Neutrophil (primary cell): ENCODE measurements around the gene PLXNA1.

Experiments used
- H3K27ac ChIP-seq: fragments of 200-600 bp; sonication (generic); 2 replicates; pipeline ENCODE4 v1.5.1; 2016; ENCODE audit warnings: mild to moderate bottlenecking, moderate library complexity
- H3K27me3 ChIP-seq: fragments of 200-600 bp; sonication (generic); 2 replicates; pipeline ENCODE4 v1.6.0; 2016; ENCODE audit warnings: mild to moderate bottlenecking
- H3K36me3 ChIP-seq: fragments of 200-600 bp; sonication (generic); 2 replicates; pipeline ENCODE4 v1.5.1; 2017
- H3K4me1 ChIP-seq, 2 experiments: fragments of 200-600 bp in 1 of 2; sonication (generic) in 1 of 2; 1 replicate in 1 of 2; 2 replicates in 1 of 2; pipeline versions ENCODE4 v1.5.1 to v1.6.1; 2013 to 2016; ENCODE audit warnings: low read depth in 1 of 2, low read length in 1 of 2, mild to moderate bottlenecking in 1 of 2, moderate library complexity in 1 of 2; ENCODE audit not compliant: control insufficient read depth in 1 of 2, insufficient read depth in 1 of 2
- H3K4me3 ChIP-seq, 2 experiments: fragments of 200-600 bp in 1 of 2; sonication (generic) in 1 of 2; 1 replicate in 1 of 2; 2 replicates in 1 of 2; pipeline ENCODE4 v1.5.1; 2013 to 2016; ENCODE audit warnings: low read depth in 1 of 2, low read length in 1 of 2, mild to moderate bottlenecking in 1 of 2, moderate library complexity in 1 of 2
- H3K9me3 ChIP-seq: fragments of 200-600 bp; sonication (generic); 2 replicates; pipeline ENCODE4 v1.5.1; 2016
- TF ChIP-seq, protein P1 (sequence below): fragments of 200-600 bp; sonication (generic); IDR thresholded peaks from 2 replicates; pipeline ENCODE4 v1.5.1; 2016; ENCODE audit warnings: antibody characterized with exemption

The PLXNA1 gene

DNA sequence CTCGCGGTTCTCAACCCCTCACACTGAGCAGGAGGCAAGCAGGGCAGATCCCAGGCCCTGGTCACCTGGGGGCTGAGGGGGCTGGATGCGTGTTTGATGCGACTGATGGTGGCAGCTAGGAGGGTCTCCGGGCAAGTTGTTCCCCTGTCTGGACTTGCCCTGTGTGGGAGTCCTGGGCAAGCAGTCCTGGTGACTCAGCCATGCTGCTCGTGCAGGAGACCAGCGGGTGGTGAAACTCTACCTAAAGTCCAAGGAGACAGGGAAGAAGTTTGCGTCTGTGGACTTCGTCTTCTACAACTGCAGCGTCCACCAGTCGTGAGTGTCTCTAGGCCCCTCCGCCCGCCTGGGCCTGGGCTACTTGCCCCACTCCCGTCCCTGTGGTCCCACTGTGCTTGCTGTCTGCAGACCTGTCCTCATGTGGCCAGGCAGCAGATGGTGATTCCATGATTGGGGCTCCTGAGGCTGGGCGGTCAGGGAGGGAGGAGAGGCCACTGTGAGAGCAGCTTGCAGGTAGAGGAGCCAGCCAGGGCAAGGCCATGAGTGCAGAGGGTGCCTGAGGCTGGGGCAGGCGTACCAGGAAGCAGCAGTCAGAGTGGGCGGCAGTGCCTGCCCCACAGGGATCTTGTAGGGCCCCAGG is 23.1 kb downstream of the PLXNA1 start:
- H3K4me1 ChIP-seq = no peaks in the 10 kb centered on the region
- H3K9me3 ChIP-seq = no peaks in the 10 kb centered on the region
- no peaks in the 10 kb centered on the region for H3K27me3 ChIP-seq
- H3K27ac ChIP-seq = no peak overlapping the region
- H3K36me3 ChIP-seq = no peaks in the 10 kb centered on the region
- TF ChIP-seq, protein P1, sequence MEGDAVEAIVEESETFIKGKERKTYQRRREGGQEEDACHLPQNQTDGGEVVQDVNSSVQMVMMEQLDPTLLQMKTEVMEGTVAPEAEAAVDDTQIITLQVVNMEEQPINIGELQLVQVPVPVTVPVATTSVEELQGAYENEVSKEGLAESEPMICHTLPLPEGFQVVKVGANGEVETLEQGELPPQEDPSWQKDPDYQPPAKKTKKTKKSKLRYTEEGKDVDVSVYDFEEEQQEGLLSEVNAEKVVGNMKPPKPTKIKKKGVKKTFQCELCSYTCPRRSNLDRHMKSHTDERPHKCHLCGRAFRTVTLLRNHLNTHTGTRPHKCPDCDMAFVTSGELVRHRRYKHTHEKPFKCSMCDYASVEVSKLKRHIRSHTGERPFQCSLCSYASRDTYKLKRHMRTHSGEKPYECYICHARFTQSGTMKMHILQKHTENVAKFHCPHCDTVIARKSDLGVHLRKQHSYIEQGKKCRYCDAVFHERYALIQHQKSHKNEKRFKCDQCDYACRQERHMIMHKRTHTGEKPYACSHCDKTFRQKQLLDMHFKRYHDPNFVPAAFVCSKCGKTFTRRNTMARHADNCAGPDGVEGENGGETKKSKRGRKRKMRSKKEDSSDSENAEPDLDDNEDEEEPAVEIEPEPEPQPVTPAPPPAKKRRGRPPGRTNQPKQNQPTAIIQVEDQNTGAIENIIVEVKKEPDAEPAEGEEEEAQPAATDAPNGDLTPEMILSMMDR = no peak
- H3K4me3 ChIP-seq = no peak overlapping the region

DNA sequence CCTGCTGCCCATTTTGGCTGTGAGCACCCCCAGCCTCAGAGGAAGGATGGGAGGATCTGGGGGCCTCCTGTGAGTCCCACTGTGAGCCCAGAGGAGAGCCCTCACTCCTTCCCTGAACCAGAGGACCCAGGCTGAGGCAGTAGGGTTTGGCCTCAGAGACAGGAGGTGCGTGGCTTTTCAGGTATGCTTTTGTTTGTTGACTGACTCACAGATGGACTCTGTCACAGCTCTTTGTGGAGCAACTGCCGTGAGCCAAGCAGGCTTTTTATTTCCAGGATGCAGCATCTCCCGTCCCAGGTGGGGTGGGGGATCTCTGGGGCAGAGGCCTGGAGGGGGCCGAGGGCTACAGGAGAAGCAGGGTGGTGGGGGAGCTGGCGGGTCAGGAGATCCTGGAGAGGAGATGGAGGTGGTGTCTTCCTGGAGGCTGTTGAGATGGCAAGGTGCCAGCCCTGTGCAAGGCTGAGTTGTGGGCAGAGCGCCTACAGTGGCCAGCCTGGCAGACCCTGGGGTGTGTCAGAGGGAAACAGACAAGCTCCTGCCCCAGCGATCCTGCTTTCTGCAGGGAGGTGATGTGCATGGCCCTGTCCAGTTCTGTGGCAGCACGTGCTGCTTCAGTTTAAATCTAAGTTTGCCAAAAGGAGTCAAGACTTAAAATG is 24.0 kb downstream of the PLXNA1 start:
- TF ChIP-seq, protein P1 = no peak
- H3K4me3 ChIP-seq = no peak overlapping the region
- H3K9me3 ChIP-seq = no peaks in the 10 kb centered on the region
- no peaks in the 10 kb centered on the region for H3K4me1 ChIP-seq
- no peaks in the 10 kb centered on the region for H3K36me3 ChIP-seq
- no peaks in the 10 kb centered on the region for H3K27me3 ChIP-seq
- H3K27ac ChIP-seq = no peak overlapping the region

DNA sequence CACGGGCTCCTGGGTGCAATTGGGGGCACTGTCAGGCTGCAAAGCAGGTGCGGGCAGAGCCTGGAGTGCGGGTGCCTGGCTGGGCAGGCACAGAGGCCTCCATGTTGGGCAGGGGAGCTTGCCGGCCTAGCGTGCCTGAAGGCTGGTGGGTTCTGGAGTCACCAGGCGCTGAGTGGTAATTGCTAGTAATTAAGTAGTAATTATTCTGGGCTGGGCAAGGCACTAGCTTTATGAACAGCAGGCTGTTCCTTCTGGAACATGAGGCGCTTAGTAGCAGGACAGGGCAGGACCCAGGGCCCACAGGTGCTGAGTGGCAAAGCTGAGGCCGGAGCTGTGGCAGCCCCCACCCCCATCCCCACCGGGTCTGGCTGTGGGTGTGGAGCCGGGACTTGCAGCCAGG is 25.3 kb downstream of the PLXNA1 start:
- TF ChIP-seq, protein P1 = no peak
- no peaks in the 10 kb centered on the region for H3K36me3 ChIP-seq
- no peaks in the 10 kb centered on the region for H3K4me1 ChIP-seq
- H3K4me3 ChIP-seq = no peak overlapping the region
- H3K27ac ChIP-seq = no peak overlapping the region
- no peaks in the 10 kb centered on the region for H3K9me3 ChIP-seq
- no peaks in the 10 kb centered on the region for H3K27me3 ChIP-seq

DNA sequence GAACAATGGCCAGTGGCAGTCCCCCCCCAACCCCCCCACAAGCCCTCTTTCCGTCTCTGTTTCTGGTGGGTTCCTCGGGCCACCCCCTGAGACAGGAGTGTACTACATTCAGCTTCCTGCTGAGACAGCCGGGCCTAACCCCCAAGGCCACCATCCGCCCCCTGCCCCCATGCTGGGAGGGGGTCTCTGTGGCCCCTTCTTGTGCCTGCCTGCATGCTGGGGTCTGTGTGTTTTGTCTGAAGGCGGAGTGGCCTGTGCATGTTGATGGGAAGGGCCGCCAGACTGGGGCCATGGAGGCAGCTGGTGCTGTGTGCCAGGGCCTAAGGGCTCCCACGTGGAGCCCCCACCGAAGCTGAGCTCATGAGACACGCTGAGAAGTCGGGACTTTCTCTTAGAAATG is 26.6 kb downstream of the PLXNA1 start:
- H3K27me3 ChIP-seq = no peaks in the 10 kb centered on the region
- TF ChIP-seq, protein P1 = no peak
- no peaks in the 10 kb centered on the region for H3K9me3 ChIP-seq
- no peaks in the 10 kb centered on the region for H3K4me1 ChIP-seq
- H3K36me3 ChIP-seq = no peaks in the 10 kb centered on the region
- H3K27ac ChIP-seq = no peak overlapping the region
- H3K4me3 ChIP-seq = no peak overlapping the region

DNA sequence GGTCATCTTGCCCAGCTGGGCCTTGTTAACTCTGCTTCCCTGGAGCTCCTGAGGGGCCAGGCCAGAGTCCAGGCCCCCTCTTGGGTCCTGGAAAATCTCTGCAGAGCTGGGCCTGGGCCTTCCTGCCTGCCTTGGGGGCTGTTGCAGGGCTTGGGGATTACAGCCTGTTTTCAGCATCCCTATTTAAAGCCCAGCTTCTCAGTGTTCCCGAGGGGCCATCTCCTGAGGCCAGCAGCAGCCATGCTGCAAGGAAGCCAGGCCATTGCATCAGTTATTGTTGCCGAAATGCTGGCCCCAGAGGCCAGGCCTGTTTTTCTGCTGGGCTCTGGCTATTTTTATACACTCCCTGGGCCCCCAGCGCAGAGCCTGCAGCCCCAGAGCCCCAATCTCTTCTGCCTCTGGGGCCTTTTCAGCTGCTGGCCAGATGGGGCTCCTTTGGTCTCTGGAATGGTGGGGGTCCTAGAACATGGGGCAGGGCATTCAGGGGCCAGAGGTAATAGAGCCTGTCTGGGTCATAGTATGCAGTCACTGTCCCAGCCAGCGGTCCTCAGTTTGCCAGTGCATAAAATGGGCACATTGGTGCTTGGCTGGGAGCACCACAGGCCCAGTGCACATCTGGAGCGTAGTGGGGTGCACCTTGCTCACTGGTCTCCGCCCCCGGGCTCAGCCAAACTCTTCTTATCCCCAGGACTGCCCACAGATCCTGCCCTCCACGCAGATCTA is 28.5 kb downstream of the PLXNA1 start:
- no peak overlapping the region for H3K4me3 ChIP-seq
- H3K27ac ChIP-seq = no peak overlapping the region
- no peaks in the 10 kb centered on the region for H3K36me3 ChIP-seq
- no peaks in the 10 kb centered on the region for H3K27me3 ChIP-seq
- H3K9me3 ChIP-seq = no peaks in the 10 kb centered on the region
- H3K4me1 ChIP-seq = no peaks in the 10 kb centered on the region
- TF ChIP-seq, protein P1 = no peak
